ENCODE results near the gene PARD6G.

PARD6G gene

GRCh38 chr18:80247393-80247841 lies at the start of gene PARD6G:
Gene PARD6G, minus strand, starts transcription at chr18:80247514. Its CDS starts 166 bp downstream, at chr18:80247348.
- DNase-seq (ENCODE audit: low spot score), result peak; percentile 42

- peak; percentile 5 for DNase-seq (ENCODE audit: low spot score)
Measured at GRCh38 chr18:80262241-80263033, 15.1 kb upstream of the PARD6G start.

- no peak for DNase-seq (ENCODE audit: low spot score)
Measured at GRCh38 chr18:80259610-80260009, 12.3 kb upstream of the PARD6G start.

GRCh38 chr18:80258640-80259039 lies 11.3 kb upstream of the PARD6G start:
- DNase-seq (ENCODE audit: low spot score), result no peak

GRCh38 chr18:80257579-80258543 lies 10.5 kb upstream of the PARD6G start:
- DNase-seq (ENCODE audit: low spot score), result peak; percentile 28

- DNase-seq (ENCODE audit: low spot score), result no peak
Measured at GRCh38 chr18:80254971-80255500, 7.7 kb upstream of the PARD6G start.

- DNase-seq (ENCODE audit: low spot score), result no peak
Measured at GRCh38 chr18:80253871-80254492, 6.7 kb upstream of the PARD6G start.

GRCh38 chr18:80253236-80253635 lies 5.9 kb upstream of the PARD6G start:
- DNase-seq (ENCODE audit: low spot score), result no peak

- DNase-seq (ENCODE audit: low spot score), result no peak
Measured at GRCh38 chr18:80252136-80252535, 4.8 kb upstream of the PARD6G start.

GRCh38 chr18:80251700-80252099 lies 4.4 kb upstream of the PARD6G start:
- DNase-seq (ENCODE audit: low spot score), result no peak

GRCh38 chr18:80250740-80251364 lies 3.5 kb upstream of the PARD6G start:
- no peak for DNase-seq (ENCODE audit: low spot score)

- DNase-seq (ENCODE audit: low spot score), result no peak
Measured at GRCh38 chr18:80249217-80250093, 2.1 kb upstream of the PARD6G start.

GRCh38 chr18:80246445-80247392 lies 595 bp downstream of the PARD6G start:
- DNase-seq (ENCODE audit: low spot score), result no peak

- no peak for DNase-seq (ENCODE audit: low spot score)
Measured at GRCh38 chr18:80245781-80246444, 1.4 kb downstream of the PARD6G start.

- DNase-seq (ENCODE audit: low spot score), result no peak
Measured at GRCh38 chr18:80244956-80245730, 2.2 kb downstream of the PARD6G start.

GRCh38 chr18:80244167-80244566 lies 3.1 kb downstream of the PARD6G start:
- DNase-seq (ENCODE audit: low spot score), result no peak

GRCh38 chr18:80243204-80243603 lies 4.1 kb downstream of the PARD6G start:
- DNase-seq (ENCODE audit: low spot score), result no peak

All from hematopoietic multipotent progenitor cell treated with erythropoietin and hydrocortisone succinate and interleukin-3 and kit ligand, for 15 days (in vitro differentiated cells).